Caki2 (cell line): ENCODE results near the gene BCL11B. TPM values are rescaled to one million over a fixed set of nuclear protein-coding genes. Genes with fewer than 3 reads are reported as not detected.

Experiments used
- DNase-seq: peaks from one replicate; pipeline ENCODE4 v3.0.0-alpha.2; 2015; ENCODE audit warnings: low read depth
- in situ Hi-C: cut with HindIII; loops from 2 replicates; pipeline ENCODE4 v1.10.0; 2016; ENCODE audit warnings: low sequenced_read_pairs, low pct_unique_long_range_greater_than_20kb, mixed read lengths
- total RNA-seq: library from RNA; depleted of rRNA; stranded (reverse); fragments of >200 nt; shearing (Covaris generic); gene quantifications from 2 replicates; pipeline ENCODE4 v1.2.3, GENCODE V29; 2014; ENCODE audit warnings: low replicate concordance; rRNA removed

BCL11B gene
- total RNA-seq, 1 experiment from 2014 or later = not detected

- in situ Hi-C loops = no loop called here
- DNase-seq = no peak
Observed at GRCh38 chr14:99125113-99125512, 146.9 kb downstream of the BCL11B start.

GRCh38 chr14:99124482-99125105, 147.4 kb downstream of the BCL11B start:
- in situ Hi-C loops = no loop called here
- no peak for DNase-seq

DNA sequence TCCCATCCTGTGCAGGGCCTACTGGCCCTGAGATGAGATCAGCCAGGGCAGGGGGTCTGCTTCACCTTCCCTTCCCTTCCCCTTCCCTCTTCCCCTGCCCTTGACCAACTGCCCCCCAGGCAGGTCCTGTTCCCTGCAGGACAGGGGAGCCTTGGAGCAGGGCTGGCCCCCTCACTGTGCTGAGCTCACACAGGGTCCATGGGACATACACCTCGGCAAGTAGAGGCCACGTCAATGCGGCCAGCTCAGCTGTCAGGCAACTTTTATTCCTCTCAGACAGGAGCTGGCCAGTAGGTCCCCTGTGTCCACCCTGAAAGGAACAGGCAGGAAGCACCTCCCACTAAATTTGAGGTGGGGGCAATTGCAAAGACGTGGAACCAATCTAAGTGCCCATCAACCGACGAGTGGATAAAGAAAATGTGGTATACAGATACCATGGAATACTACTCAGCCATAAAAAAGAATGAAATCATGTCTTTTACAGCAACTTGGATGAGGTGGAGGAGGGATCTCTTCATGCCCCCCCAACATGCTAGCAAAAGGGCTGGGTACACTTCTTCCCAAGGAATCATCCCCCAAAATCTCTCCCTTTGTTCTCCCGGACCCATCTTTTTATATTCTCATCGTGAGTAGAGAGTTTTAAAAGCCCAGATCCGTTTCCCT, 148.7 kb downstream of the BCL11B start:
- in situ Hi-C loops = no loop called here
- DNase-seq = no peak

DNA sequence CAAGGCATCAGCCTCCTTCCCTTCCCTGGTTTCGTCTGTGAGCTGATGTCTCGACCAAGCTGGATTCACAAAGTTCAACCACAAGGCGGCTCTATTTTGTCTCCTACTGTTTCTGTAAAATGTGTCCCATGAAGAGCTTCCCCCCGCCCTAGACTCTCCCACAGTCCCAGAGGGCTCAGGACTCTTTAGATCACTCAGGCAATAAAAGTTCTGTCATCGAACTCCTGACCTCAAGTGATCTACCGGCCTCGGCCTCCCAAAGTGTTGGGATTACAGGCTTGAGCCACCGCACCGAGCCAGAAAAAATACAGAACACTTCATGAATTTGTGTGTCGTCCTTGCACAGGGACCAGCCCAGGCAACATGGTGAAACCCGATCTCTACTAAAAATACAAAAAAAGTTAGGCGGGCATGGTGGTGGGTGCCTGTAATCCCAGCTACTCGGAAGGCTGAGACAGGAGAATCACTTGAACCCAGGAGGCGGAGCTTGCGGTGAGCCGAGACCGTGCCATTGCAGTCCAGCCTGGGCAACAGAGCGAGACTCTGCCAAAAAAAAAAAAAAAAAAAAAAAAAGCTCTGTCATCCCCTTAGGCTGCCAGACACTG, 149.4 kb downstream of the BCL11B start:
- DNase-seq = no peak
- in situ Hi-C loops = no loop called here

- no peak for DNase-seq
- in situ Hi-C loops = no loop called here
Observed at GRCh38 chr14:99121319-99121875, 150.6 kb downstream of the BCL11B start.

DNA sequence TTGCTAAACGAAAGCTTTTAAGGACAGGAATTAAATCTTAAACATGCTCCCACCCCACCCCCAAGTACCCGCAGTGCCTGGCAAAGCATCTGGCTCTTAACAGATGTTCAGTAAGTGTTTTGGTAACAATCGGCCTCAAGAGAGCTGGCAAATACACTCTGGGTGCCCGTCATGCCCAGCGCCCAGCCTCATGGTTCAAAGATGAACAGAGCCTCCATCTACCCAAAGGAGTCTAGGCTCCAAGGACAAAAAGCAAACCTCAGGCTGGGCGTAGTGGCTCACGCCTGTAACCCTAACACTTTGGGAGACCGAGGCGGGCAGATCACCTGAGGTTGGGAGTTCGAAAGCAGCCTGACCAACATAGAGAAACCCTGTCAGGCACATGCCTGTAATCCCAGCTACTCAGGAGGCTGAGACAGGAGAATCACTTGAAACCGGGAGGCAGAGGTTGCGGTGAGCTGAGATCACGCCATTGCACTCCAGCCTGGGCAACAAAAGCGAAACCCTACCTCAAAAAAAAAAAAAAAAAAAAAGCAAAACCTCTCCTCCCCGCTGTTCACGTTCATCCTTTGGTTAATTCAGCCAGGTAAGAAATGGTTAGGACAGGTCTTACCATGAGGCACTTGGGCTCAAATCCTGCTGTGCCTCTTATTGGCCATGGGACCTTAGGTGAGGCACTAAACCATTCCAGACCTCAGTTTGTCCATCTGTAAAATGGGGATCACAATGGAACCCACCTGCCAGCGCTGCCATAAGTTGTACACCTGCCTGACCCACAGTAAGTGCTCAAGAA, 151.3 kb downstream of the BCL11B start:
- no peak for DNase-seq
- in situ Hi-C loops = no loop called here

DNA sequence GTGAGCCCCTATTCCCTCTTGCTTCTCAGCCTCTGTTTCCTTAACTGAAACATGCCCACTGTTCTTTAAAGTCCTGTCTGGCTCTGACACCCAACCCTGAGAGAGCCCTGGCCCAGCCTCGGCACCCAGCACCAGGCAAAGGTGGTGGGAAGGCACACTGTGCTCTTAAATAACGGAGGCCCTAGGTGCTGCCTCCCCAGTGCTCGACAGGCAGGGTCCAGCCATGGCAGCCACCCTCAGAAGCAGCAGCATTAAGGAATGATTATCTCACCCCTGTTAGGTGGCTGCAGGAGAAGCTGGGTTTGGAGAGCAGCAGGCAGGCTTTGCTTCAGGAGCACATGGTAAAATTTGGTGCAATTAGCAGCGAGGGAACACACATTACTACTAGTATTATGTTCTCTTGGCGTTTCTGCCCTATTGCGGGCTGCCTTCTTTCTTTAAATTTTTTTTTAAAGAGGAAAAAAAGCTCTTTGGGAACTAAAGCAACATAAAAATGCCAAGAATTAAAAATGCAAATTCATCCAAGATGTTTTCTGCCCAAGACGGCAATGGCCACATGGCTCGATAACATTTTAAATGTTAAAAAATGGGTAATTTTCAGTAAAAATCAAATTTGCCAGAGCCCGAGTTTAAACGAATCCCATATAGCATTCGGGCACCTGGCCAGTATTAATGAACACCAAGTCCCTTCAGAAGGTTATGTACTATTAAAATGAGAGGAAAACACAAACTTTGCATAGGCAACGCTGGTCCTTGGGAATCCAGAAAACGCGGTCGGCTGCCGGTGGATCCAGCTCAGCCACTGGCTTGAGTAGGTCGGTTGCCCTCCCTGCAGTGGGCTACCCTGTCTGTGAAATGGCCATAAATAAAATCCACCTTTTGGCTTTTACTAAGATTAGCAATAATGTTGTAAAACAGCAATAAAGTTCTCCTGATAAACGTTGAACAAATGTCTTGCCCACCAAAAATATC, 152.2 kb downstream of the BCL11B start:
- in situ Hi-C loops = no loop called here
- no peak for DNase-seq

Other genes with a start within 250 kb of the BCL11B start
- gene SETD3, start 208.7 kb upstream of the BCL11B start, total RNA-seq = 27.9 and 38.1 TPM in 2 replicates
- gene CCNK, start 209.2 kb upstream of the BCL11B start, total RNA-seq = 16.8 and 18.0 TPM in 2 replicates